ENCODE measurements around the gene FAM107B. TPM values are rescaled to one million over a fixed set of nuclear protein-coding genes. Genes with fewer than 3 reads are reported as not detected.

Gene FAM107B
- total RNA-seq, 2 experiments from 2014 or later: 114 to 121 TPM

DNA sequence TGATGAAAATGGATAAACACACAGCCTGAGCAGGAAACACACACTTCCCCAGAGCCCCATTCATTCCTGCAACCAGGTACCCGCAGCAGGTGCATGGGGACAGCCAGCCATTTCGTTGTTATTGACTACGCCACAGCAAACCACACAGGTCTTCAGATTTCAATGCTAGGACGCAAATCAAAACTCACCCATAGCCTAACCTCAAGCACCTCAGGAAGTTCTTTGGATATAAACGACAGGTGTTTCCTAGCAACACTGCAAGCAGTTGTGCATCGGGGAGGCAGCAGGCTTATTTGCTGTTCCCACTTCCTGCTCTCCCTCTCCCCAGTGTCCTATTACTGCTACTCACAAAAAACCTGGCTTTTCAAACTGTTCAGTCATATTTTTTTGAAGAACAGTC lies 267.5 kb downstream of the FAM107B start:
- ATAC-seq (peak; percentile 56), DNase-seq (peak; percentile 40)
- Mint-ChIP-seq H3K4me3 (no peak overlapping the region), H3K27ac (peak overlapping the region; percentile 43), H3K4me1 (ENCODE audit: low read depth) (peaks cover 33% of the 10 kb centered on the region), H3K36me3 (ENCODE audit: low read depth) (peaks cover 37% of the 10 kb centered on the region), H3K27me3 (no peaks in the 10 kb centered on the region), H3K9me3 (peaks cover 7% of the 10 kb centered on the region)
- POLR2A ChIA-PET: no interaction called here
- intact Hi-C loops (cut with micrococcal nuclease): no loop called here
- CTCF ChIA-PET: interaction anchor here (1.4 kb wide), 1 partner anchor 36 kb away, joined by 3 read pairs; no protein-coding TSS in a partner anchor
- TF ChIP-seq, protein P1, sequence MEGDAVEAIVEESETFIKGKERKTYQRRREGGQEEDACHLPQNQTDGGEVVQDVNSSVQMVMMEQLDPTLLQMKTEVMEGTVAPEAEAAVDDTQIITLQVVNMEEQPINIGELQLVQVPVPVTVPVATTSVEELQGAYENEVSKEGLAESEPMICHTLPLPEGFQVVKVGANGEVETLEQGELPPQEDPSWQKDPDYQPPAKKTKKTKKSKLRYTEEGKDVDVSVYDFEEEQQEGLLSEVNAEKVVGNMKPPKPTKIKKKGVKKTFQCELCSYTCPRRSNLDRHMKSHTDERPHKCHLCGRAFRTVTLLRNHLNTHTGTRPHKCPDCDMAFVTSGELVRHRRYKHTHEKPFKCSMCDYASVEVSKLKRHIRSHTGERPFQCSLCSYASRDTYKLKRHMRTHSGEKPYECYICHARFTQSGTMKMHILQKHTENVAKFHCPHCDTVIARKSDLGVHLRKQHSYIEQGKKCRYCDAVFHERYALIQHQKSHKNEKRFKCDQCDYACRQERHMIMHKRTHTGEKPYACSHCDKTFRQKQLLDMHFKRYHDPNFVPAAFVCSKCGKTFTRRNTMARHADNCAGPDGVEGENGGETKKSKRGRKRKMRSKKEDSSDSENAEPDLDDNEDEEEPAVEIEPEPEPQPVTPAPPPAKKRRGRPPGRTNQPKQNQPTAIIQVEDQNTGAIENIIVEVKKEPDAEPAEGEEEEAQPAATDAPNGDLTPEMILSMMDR (IDR thresholded peaks at IDR 0.05): no peak

DNA sequence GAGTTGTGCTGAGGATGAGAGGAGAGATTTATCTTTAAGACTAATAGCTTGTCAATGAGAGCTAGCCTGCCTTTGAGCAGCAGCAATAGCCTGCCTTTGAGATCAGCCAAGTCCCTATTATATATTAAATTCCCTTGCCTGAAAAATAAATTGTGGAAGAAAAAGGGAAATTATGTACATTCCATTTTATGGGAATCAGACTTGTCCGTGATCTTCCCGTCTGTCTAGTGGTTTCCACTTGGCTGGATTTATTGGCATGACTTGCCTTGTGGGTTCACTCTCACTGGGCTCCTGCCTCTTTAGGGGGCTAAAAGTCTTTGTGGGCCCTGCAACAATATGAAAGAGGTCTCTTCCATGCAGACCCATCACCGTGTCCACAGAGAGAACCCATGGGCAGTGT lies 272.3 kb downstream of the FAM107B start:
- DNase-seq (no peak), ATAC-seq (no peak)
- intact Hi-C loops (cut with micrococcal nuclease): no loop called here
- Mint-ChIP-seq H3K4me3 (no peak overlapping the region), H3K4me1 (ENCODE audit: low read depth) (peaks cover 20% of the 10 kb centered on the region), H3K36me3 (ENCODE audit: low read depth) (peaks cover 9% of the 10 kb centered on the region), H3K9me3 (no peaks in the 10 kb centered on the region), H3K27me3 (no peaks in the 10 kb centered on the region), H3K27ac (no peak overlapping the region)
- ChIA-PET POLR2A (interaction anchor here (0.6 kb wide), 1 partner anchor 15 kb away, joined by 3 read pairs; no protein-coding TSS in a partner anchor), CTCF (no interaction called here)
- TF ChIP-seq, protein P1 (IDR thresholded peaks at IDR 0.05): no peak

GRCh38 chr10:14500172-14500765 lies 274.4 kb downstream of the FAM107B start:
- ChIA-PET POLR2A (interaction anchor here (0.6 to 1.0 kb wide), 3 partner anchors 18 to 123 kb away, joined by 3 read pairs; no protein-coding TSS in a partner anchor), CTCF (interaction anchor here (0.9 to 3.5 kb wide), 7 partner anchors 8 to 337 kb away, joined by 4 to 12 read pairs (median 9); partner anchors contain the start of genes CDNF, HSPA14 and MSANTD7)
- ATAC-seq (no peak), DNase-seq (no peak)
- Mint-ChIP-seq H3K4me3 (no peak overlapping the region), H3K9me3 (no peaks in the 10 kb centered on the region), H3K27me3 (no peaks in the 10 kb centered on the region), H3K27ac (no peak overlapping the region), H3K36me3 (ENCODE audit: low read depth) (no peaks in the 10 kb centered on the region), H3K4me1 (ENCODE audit: low read depth) (peaks cover 7% of the 10 kb centered on the region)
- intact Hi-C loops (cut with micrococcal nuclease): loop anchor here (2.0 kb wide), 1 partner anchor 73 kb away; no protein-coding TSS in a partner anchor
- TF ChIP-seq, protein P1 (IDR thresholded peaks at IDR 0.05): no peak

DNA sequence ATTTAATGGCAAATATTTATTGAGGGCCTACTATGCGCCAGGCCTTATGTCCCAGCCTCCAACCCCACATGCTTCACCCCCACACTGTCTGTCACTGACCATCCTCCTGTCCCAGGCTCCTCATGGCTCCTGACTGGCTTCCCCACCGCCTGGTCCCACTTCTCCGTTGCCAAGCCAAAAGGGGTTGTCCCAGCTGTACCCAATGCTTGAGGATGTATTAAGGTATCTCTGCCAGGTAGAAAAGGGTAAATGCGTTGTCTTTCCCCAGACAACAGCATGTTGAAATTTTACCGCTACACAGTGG lies 275.1 kb downstream of the FAM107B start:
- no peak overlapping the region for H3K4me3 Mint-ChIP-seq
- POLR2A ChIA-PET: interaction anchor here (0.6 kb wide), 1 partner anchor 124 kb away, joined by 3 read pairs; no protein-coding TSS in a partner anchor
- no peaks in the 10 kb centered on the region for H3K9me3 Mint-ChIP-seq
- no peaks in the 10 kb centered on the region for H3K27me3 Mint-ChIP-seq
- intact Hi-C loops (cut with micrococcal nuclease): loop anchor here (2.0 to 5.0 kb wide), 2 partner anchors 43 to 323 kb away; no protein-coding TSS in a partner anchor
- DNase-seq (no peak), ATAC-seq (no peak)
- peaks cover 7% of the 10 kb centered on the region for H3K4me1 Mint-ChIP-seq (ENCODE audit: low read depth)
- H3K36me3 Mint-ChIP-seq (ENCODE audit: low read depth): no peaks in the 10 kb centered on the region
- TF ChIP-seq, protein P1 (IDR thresholded peaks at IDR 0.05): no peak
- CTCF ChIA-PET: interaction anchor here (0.9 to 3.5 kb wide), 13 partner anchors 9 to 405 kb away, joined by 3 to 12 read pairs (median 6); partner anchors contain the start of genes CDNF, HSPA14 and MSANTD7
- no peak overlapping the region for H3K27ac Mint-ChIP-seq

GRCh38 chr10:14498326-14498725 lies 276.4 kb downstream of the FAM107B start:
- Mint-ChIP-seq H3K9me3 (no peaks in the 10 kb centered on the region), H3K4me3 (no peak overlapping the region), H3K4me1 (ENCODE audit: low read depth) (peaks cover 7% of the 10 kb centered on the region), H3K27ac (no peak overlapping the region), H3K27me3 (no peaks in the 10 kb centered on the region), H3K36me3 (ENCODE audit: low read depth) (no peaks in the 10 kb centered on the region)
- no peak for DNase-seq
- intact Hi-C loops (cut with micrococcal nuclease): loop anchor here (2.0 to 5.0 kb wide), 2 partner anchors 44 to 324 kb away; no protein-coding TSS in a partner anchor
- CTCF ChIA-PET: interaction anchor here (0.6 to 3.5 kb wide), 13 partner anchors 8 to 407 kb away, joined by 3 to 12 read pairs (median 4); partner anchors contain the start of genes CDNF, HSPA14 and MSANTD7
- no peak for ATAC-seq
- TF ChIP-seq, protein P1 (IDR thresholded peaks at IDR 0.05): no peak
- POLR2A ChIA-PET: no interaction called here

Measured in activated CD8-positive, alpha-beta T cell treated with anti-CD3 and anti-CD28 coated beads for 36 hours (primary cell).